Tibial artery (tissue), 4 donors: ENCODE data around the gene NUDT8.

Experiments
- DNase-seq, 2 donors: peaks; one replicate each; pipeline ENCODE4 v3.0.0-alpha.2; 2019
- H3K27ac ChIP-seq, 2 donors: fragments of 200-600 bp; sonication (generic) in 1 of 2; 1 replicate in 1 of 2; 2 replicates in 1 of 2; pipeline ENCODE4 v1.5.1; 2018 to 2019; ENCODE audit warnings: mild to moderate bottlenecking in 1 of 2
- H3K27me3 ChIP-seq, 2 donors: fragments of 200-600 bp; sonication (generic) in 1 of 2; one replicate each; pipeline versions ENCODE4 v1.5.1 to v1.6.0; 2016 to 2019
- H3K36me3 ChIP-seq, 3 donors: fragments of 200-600 bp; sonication (generic) in 2 of 3; one replicate each; pipeline ENCODE4 v1.5.1; 2016 to 2019; ENCODE audit warnings: mild to moderate bottlenecking in 2 of 3
- H3K4me1 ChIP-seq, 4 donors: fragments of 200-600 bp; sonication (generic) in 2 of 4; 1 replicate in 3 of 4; 2 replicates in 1 of 4; pipeline ENCODE4 v1.5.1; 2016 to 2019
- H3K4me3 ChIP-seq, 2 donors: fragments of 200-600 bp; sonication (generic) in 1 of 2; 1 replicate in 1 of 2; 2 replicates in 1 of 2; pipeline ENCODE4 v1.5.1; 2018 to 2019; ENCODE audit warnings: mild to moderate bottlenecking in 2 of 2
- H3K9me3 ChIP-seq, 3 donors: fragments of 200-600 bp; sonication (generic) in 1 of 3; one replicate each; pipeline ENCODE4 v1.5.1; 2016 to 2019
- CTCF ChIP-seq, 2 experiments: fragments of 200-600 bp in 1 of 2; fragments of 450-650 bp in 1 of 2; IDR thresholded peaks; one replicate each; pipeline ENCODE4 v1.5.1; 2017 to 2019; ENCODE audit warnings: antibody characterized with exemption in 2 of 2, mild to moderate bottlenecking in 1 of 2, moderate library complexity in 1 of 2
- intact Hi-C: fragments of 100-400 bp; cut with DNase I; formaldehyde crosslinking; loops from one replicate; pipeline ENCODE4 v1.15.0; 2023; ENCODE audit warnings: low total_unique reads

The NUDT8 gene

GRCh38 chr11:67586568-67587250 lies 43.0 kb downstream of the NUDT8 start:
- intact Hi-C loops = no loop called here
- no peak overlapping the region for H3K27ac ChIP-seq

GRCh38 chr11:67585911-67586310 lies 43.8 kb downstream of the NUDT8 start:
- intact Hi-C loops = no loop called here
- DNase-seq = no peak
- no peak overlapping the region for H3K4me3 ChIP-seq
- peaks cover 0 to 27% (median 18%) of the 10 kb centered on the region in 4 donors for H3K4me1 ChIP-seq
- H3K27ac ChIP-seq = peak overlapping the region in 1 of 2 donors; percentile 95
- H3K36me3 ChIP-seq = peaks cover 0 to 54% (median 30%) of the 10 kb centered on the region in 3 donors
- H3K27me3 ChIP-seq = no peaks in the 10 kb centered on the region
- no peaks in the 10 kb centered on the region for H3K9me3 ChIP-seq
- TF ChIP-seq CTCF (IDR thresholded peaks at IDR 0.05) = no peak

More at GRCh38 chr11:67586568-67587250, 43.0 kb downstream of the NUDT8 start:
- no peak for TF ChIP-seq CTCF (IDR thresholded peaks at IDR 0.05)
- peaks cover 0 to 54% (median 30%) of the 10 kb centered on the region in 3 donors for H3K36me3 ChIP-seq
- no peak overlapping the region for H3K4me3 ChIP-seq
- peaks cover 0 to 27% (median 18%) of the 10 kb centered on the region in 4 donors for H3K4me1 ChIP-seq
- no peaks in the 10 kb centered on the region for H3K27me3 ChIP-seq
- DNase-seq = no peak
- H3K9me3 ChIP-seq = no peaks in the 10 kb centered on the region

- H3K9me3 ChIP-seq = no peaks in the 10 kb centered on the region
- intact Hi-C loops = no loop called here
- H3K27me3 ChIP-seq = no peaks in the 10 kb centered on the region
- H3K4me3 ChIP-seq = peak overlapping the region; percentile 69 to 83
- H3K4me1 ChIP-seq = peaks cover 0 to 27% (median 18%) of the 10 kb centered on the region in 4 donors
- no peak for TF ChIP-seq CTCF (IDR thresholded peaks at IDR 0.05)
- peak overlapping the region; percentile 95 to 99 for H3K27ac ChIP-seq
- H3K36me3 ChIP-seq = peaks cover 0 to 53% (median 30%) of the 10 kb centered on the region in 3 donors
- no peak for DNase-seq
Observed at GRCh38 chr11:67584881-67585873, 44.6 kb downstream of the NUDT8 start.

- H3K9me3 ChIP-seq = no peaks in the 10 kb centered on the region
- H3K36me3 ChIP-seq = peaks cover 0 to 49% (median 30%) of the 10 kb centered on the region in 3 donors
- no peak for TF ChIP-seq CTCF (IDR thresholded peaks at IDR 0.05)
- H3K27ac ChIP-seq = peak overlapping the region; percentile 95 to 99
- intact Hi-C loops = no loop called here
- DNase-seq = peak; percentile 86 to 92
- H3K4me1 ChIP-seq = peaks cover 0 to 27% (median 18%) of the 10 kb centered on the region in 4 donors
- peak overlapping the region; percentile 69 to 83 for H3K4me3 ChIP-seq
- H3K27me3 ChIP-seq = no peaks in the 10 kb centered on the region
Observed at GRCh38 chr11:67584205-67584880, 45.4 kb downstream of the NUDT8 start.
